H1 (cell line): Measurements from ENCODE around the gene BIK. TPM values are rescaled to one million over a fixed set of nuclear protein-coding genes. Genes with fewer than 3 reads are reported as not detected.

ENCODE experiments used
- CTCF ChIA-PET: fragments of 300-600 bp; sonication (Branson Sonifier 250); formaldehyde crosslinking; loops from one replicate; lab custom pipeline; 2021; ENCODE audit not compliant: partially characterized antibody; lab: Charles Lee
- POLR2A ChIA-PET: fragments of 300-600 bp; sonication (Branson Sonifier 250); formaldehyde crosslinking; loops from one replicate; lab custom pipeline; 2021; ENCODE audit warnings: inconsistent platforms; ENCODE audit not compliant: partially characterized antibody; lab: Charles Lee
- DNase-seq, 2 experiments: peaks; one replicate each; pipeline versions ENCODE4 v3.0.0 to v3.0.0-alpha.2; 2010 to 2022; ENCODE audit warnings: low spot score in 2 of 2, low read depth in 1 of 2, mixed read lengths in 1 of 2
- FAIRE-seq: peaks from 2 replicates; lab custom pipeline; 2011; peaks lifted over from hg19 to GRCh38; lab: Jason Lieb, UNC
- H2AFZ ChIP-seq: 2 replicates; pipeline ENCODE4 v1.8.1; 2012; ENCODE audit warnings: low read length, inconsistent platforms
- H2AK5ac ChIP-seq: 2 replicates; pipeline ENCODE4 v1.6.1; 2013; ENCODE audit warnings: low read depth, low read length
- H2BK120ac ChIP-seq: replicated peaks from 2 replicates; pipeline ENCODE3; 2013; ENCODE audit warnings: low read depth, low read length, inconsistent platforms
- H2BK12ac ChIP-seq: 2 replicates; pipeline ENCODE4 v1.6.1; 2013; ENCODE audit warnings: low read depth, low read length
- H2BK15ac ChIP-seq: 2 replicates; pipeline ENCODE4 v1.6.1; 2013; ENCODE audit warnings: low read length
- H2BK20ac ChIP-seq: 2 replicates; pipeline ENCODE4 v1.6.1; 2013; ENCODE audit warnings: low read length
- H2BK5ac ChIP-seq: 2 replicates; pipeline ENCODE4 v1.6.1; 2013; ENCODE audit warnings: low read depth, low read length
- H3K14ac ChIP-seq: 2 replicates; pipeline ENCODE4 v1.6.1; 2013; ENCODE audit warnings: inconsistent platforms; ENCODE audit not compliant: insufficient read length
- H3K18ac ChIP-seq: 2 replicates; pipeline ENCODE4 v1.6.1; 2013; ENCODE audit warnings: low read length; ENCODE audit errors: extremely low read depth
- H3K23ac ChIP-seq: 2 replicates; pipeline ENCODE4 v1.6.1; 2013; ENCODE audit warnings: inconsistent platforms; ENCODE audit not compliant: insufficient read length
- H3K23me2 ChIP-seq: 2 replicates; pipeline ENCODE4 v1.6.1; 2013; ENCODE audit warnings: low read depth, low read length
- H3K27ac ChIP-seq: 2 replicates; pipeline ENCODE4 v1.6.1; 2011; ENCODE audit warnings: low read depth, low read length, inconsistent platforms
- H3K27me3 ChIP-seq, 4 experiments: replicated peaks in 1 of 4; 1 replicate in 1 of 4; 2 replicates in 3 of 4; pipeline versions ENCODE4 v1.6.1 to v1.8.1; 2011 to 2013; ENCODE audit warnings: low read length in 3 of 4, mild to moderate bottlenecking in 3 of 4, inconsistent platforms in 2 of 4, mixed read lengths in 2 of 4, moderate library complexity in 1 of 4; ENCODE audit not compliant: control insufficient read depth in 3 of 4, insufficient read depth in 3 of 4; ENCODE audit errors: extremely low read depth in 1 of 4
- H3K36me3 ChIP-seq, 4 experiments: 2 replicates each; pipeline versions ENCODE4 v1.6.1 to v1.8.1; 2011 to 2013; ENCODE audit warnings: mild to moderate bottlenecking in 4 of 4, low read length in 3 of 4, moderate library complexity in 2 of 4, control low read depth in 1 of 4, inconsistent platforms in 1 of 4; ENCODE audit not compliant: insufficient read depth in 4 of 4, control insufficient read depth in 2 of 4
- H3K4ac ChIP-seq: replicated peaks from 2 replicates; pipeline ENCODE3; 2013; ENCODE audit warnings: low read length, low read depth, mixed read lengths, inconsistent platforms; ENCODE audit not compliant: insufficient read length
- H3K4me1 ChIP-seq, 4 experiments: replicated peaks in 1 of 4; 1 replicate in 1 of 4; 2 replicates in 3 of 4; pipeline versions ENCODE4 v1.6.1 to v1.8.1; 2011 to 2013; ENCODE audit warnings: low read length in 3 of 4, inconsistent platforms in 2 of 4, mixed read lengths in 1 of 4; ENCODE audit not compliant: insufficient read depth in 4 of 4, control insufficient read depth in 3 of 4
- H3K4me2 ChIP-seq, 2 experiments: 2 replicates each; pipeline versions ENCODE4 v1.6.1 to v1.8.1; 2011 to 2013; ENCODE audit warnings: low read depth in 2 of 2, low read length in 2 of 2, control low read depth in 1 of 2, inconsistent platforms in 1 of 2, mild to moderate bottlenecking in 1 of 2; ENCODE audit not compliant: insufficient read depth in 1 of 2
- H3K4me3 ChIP-seq, 4 experiments: fragments of 200-600, 300-600 bp in 1 of 4; sonication (generic), shearing (Covaris generic), sonication (Bioruptor Twin) in 1 of 4; 2 replicates each; pipeline versions ENCODE4 v1.5.1 to v1.8.1; 2011 to 2016; ENCODE audit warnings: low read length in 4 of 4, low read depth in 3 of 4, control low read depth in 2 of 4, inconsistent platforms in 2 of 4, mild to moderate bottlenecking in 2 of 4, mixed read lengths in 1 of 4, moderate library complexity in 1 of 4; ENCODE audit not compliant: insufficient read depth in 2 of 4; ENCODE audit errors: extremely low read depth in 1 of 4
- H3K56ac ChIP-seq: replicated peaks from 2 replicates; pipeline ENCODE3; 2013; ENCODE audit warnings: low read depth, mild to moderate bottlenecking, mixed read lengths, low read length, inconsistent platforms; ENCODE audit not compliant: insufficient read length
- H3K79me1 ChIP-seq: 2 replicates; pipeline ENCODE4 v1.6.1; 2013; ENCODE audit warnings: low read depth, low read length, control low read depth
- H3K79me2 ChIP-seq, 2 experiments: 2 replicates each; pipeline versions ENCODE4 v1.6.1 to v1.8.1; 2012 to 2013; ENCODE audit warnings: low read length in 2 of 2, mild to moderate bottlenecking in 2 of 2, inconsistent platforms in 1 of 2; ENCODE audit not compliant: insufficient read depth in 2 of 2, control insufficient read depth in 1 of 2
- H3K9ac ChIP-seq, 4 experiments: replicated peaks in 1 of 4; 1 replicate in 1 of 4; 2 replicates in 3 of 4; pipeline versions ENCODE4 v1.6.1 to v1.8.1; 2011 to 2013; ENCODE audit warnings: low read depth in 3 of 4, low read length in 3 of 4, control low read depth in 2 of 4, mild to moderate bottlenecking in 2 of 4, moderate library complexity in 2 of 4, inconsistent platforms in 1 of 4; ENCODE audit errors: extremely low read depth in 1 of 4
- H3K9me3 ChIP-seq, 2 experiments: 2 replicates each; pipeline versions ENCODE4 v1.6.1 to v1.8.1; 2012 to 2013; ENCODE audit warnings: mild to moderate bottlenecking in 2 of 2, moderate library complexity in 2 of 2, control low read depth in 1 of 2, inconsistent platforms in 1 of 2, low read depth in 1 of 2, low read length in 1 of 2, mixed read lengths in 1 of 2; ENCODE audit not compliant: insufficient read depth in 2 of 2
- H4K20me1 ChIP-seq, 2 experiments: replicated peaks in 1 of 2; 2 replicates each; pipeline versions ENCODE3 to v1.8.1; 2011 to 2013; ENCODE audit warnings: inconsistent platforms in 2 of 2, low read length in 2 of 2, mild to moderate bottlenecking in 1 of 2; ENCODE audit not compliant: insufficient read depth in 2 of 2, control insufficient read depth in 1 of 2
- H4K5ac ChIP-seq: 2 replicates; pipeline ENCODE4 v1.6.1; 2013; ENCODE audit warnings: low read length, low read depth, mixed read lengths, inconsistent platforms; ENCODE audit not compliant: insufficient read length
- H4K8ac ChIP-seq: 2 replicates; pipeline ENCODE4 v1.8.0; 2013; ENCODE audit warnings: mild to moderate bottlenecking, moderate library complexity, low read length, inconsistent platforms; ENCODE audit not compliant: insufficient read depth; ENCODE audit errors: extremely low read depth
- H4K91ac ChIP-seq: replicated peaks from 2 replicates; pipeline ENCODE3; 2013; ENCODE audit warnings: low read length, mixed read lengths, inconsistent platforms; ENCODE audit not compliant: insufficient read length
- CEBPB ChIP-seq: IDR thresholded peaks from 2 replicates; pipeline ENCODE4 v1.6.1; 2012; ENCODE audit warnings: low read depth, low read length
- EP300 ChIP-seq, 2 experiments: IDR thresholded peaks; 1 replicate in 1 of 2; 2 replicates in 1 of 2; pipeline ENCODE4 v1.6.1; 2011 to 2012; ENCODE audit warnings: low read depth in 2 of 2, low read length in 2 of 2, mild to moderate bottlenecking in 2 of 2, borderline replicate concordance in 1 of 2, inconsistent platforms in 1 of 2, moderate library complexity in 1 of 2
- HDAC6 ChIP-seq: IDR thresholded peaks from one replicate; pipeline ENCODE4 v1.7.1; 2012; ENCODE audit warnings: low read depth, mild to moderate bottlenecking, inconsistent platforms, low read length, moderate library complexity
- PHF8 ChIP-seq: fragments of 200-600 bp; sonication (generic); conservative IDR thresholded peaks from 2 replicates; pipeline ENCODE4 v1.7.1; 2012; ENCODE audit warnings: low read depth, mild to moderate bottlenecking, inconsistent platforms, low read length, moderate library complexity
- SP1 ChIP-seq: IDR thresholded peaks from 2 replicates; pipeline ENCODE4 v1.6.1; 2011; ENCODE audit warnings: low read depth, low read length
- SUZ12 ChIP-seq: fragments of 200-600 bp; sonication (generic); IDR thresholded peaks from 2 replicates; pipeline ENCODE4 v1.6.1; 2012; ENCODE audit warnings: mild to moderate bottlenecking, inconsistent platforms, low read length, moderate library complexity, mixed read lengths
- ZNF274 ChIP-seq: IDR thresholded peaks from 2 replicates; pipeline ENCODE4 v1.7.0; 2012; ENCODE audit warnings: low read length, borderline replicate concordance; ENCODE audit errors: extremely low read depth
- WGBS, 2 experiments: shearing (Covaris generic) in 1 of 2; methylation state at CpG; one replicate each; pipeline versions ENCODE4 v1.1.6 to v1.1.7; 2013 to 2015; ENCODE audit warnings: low lambda C conversion rate in 2 of 2, mixed read lengths in 2 of 2, inconsistent platforms in 1 of 2, low coverage in 1 of 2, missing lambda C conversion rate in 1 of 2; ENCODE audit not compliant: insufficient replicate concordance in 2 of 2, insufficient coverage in 1 of 2, insufficient read length in 1 of 2; ENCODE audit errors: extremely low coverage in 1 of 2, missing lambda C conversion rate in 1 of 2; 5-methylcytosine and 5-hydroxymethylcytosine counted together
- polyA plus RNA-seq, 7 experiments: library from polyadenylated mRNA; depleted of rRNA in 3 of 7; stranded (reverse) in 5 of 7; unstranded in 2 of 7; fragments of >200 nt in 5 of 7; fragments of 200-250 nt in 2 of 7; gene quantifications; 1 replicate in 5 of 7; 2 replicates in 1 of 7; 4 replicates in 1 of 7; pipeline versions ENCODE4 v1.2.1 to v1.2.3, GENCODE V29; 2011 to 2013; ENCODE audit warnings: missing spikeins in 2 of 7, mixed read lengths in 2 of 7
- total RNA-seq: library from RNA; stranded (reverse); fragmentation: NEBNext Ultra II Directional; extraction: Animal tissue kit (Norgen Biotek cat#: 25700); gene quantifications from 2 replicates; pipeline ENCODE4 v1.2.1, GENCODE V29; 2021

Gene BIK
- total and polyA plus RNA-seq, 2 of the 8 experiments (the other 6 are each of a cell fraction or from before 2014, with no cell fraction given), result 3.3 to 5.5 TPM

- no peak for DNase-seq
- Histone ChIP-seq H2BK15ac (no peak overlapping the region), H3K18ac (no peak overlapping the region), H3K27ac (no peak overlapping the region), H3K9ac (no peak overlapping the region), H3K79me1 (no peaks in the 10 kb centered on the region), H2BK12ac (no peak overlapping the region), H3K9me3 (no peaks in the 10 kb centered on the region), H2AFZ (no peak overlapping the region), H2BK5ac (no peak overlapping the region), H3K36me3 (peaks cover 35 to 73% (median 68%) of the 10 kb centered on the region in 4 experiments), H3K79me2 (no peaks in the 10 kb centered on the region), H3K23ac (no peak overlapping the region), H4K5ac (no peak overlapping the region), H4K8ac (0 out of 2 replicates have a peak overlapping the region, but pooled peaks have one; percentile 51), H3K27me3 (no peaks in the 10 kb centered on the region), H3K4me1 (no peaks in the 10 kb centered on the region; a peak in 2 of 7 replicates), H3K56ac (no peak overlapping the region), H2AK5ac (no peak overlapping the region), H2BK20ac (no peak overlapping the region), H3K14ac (no peak overlapping the region), H4K20me1 (peaks cover 3 to 18% of the 10 kb centered on the region in 2 experiments), H2BK120ac (no peak overlapping the region), H3K4ac (no peak overlapping the region), H3K4me2 (no peak overlapping the region), H3K4me3 (no peak overlapping the region), H4K91ac (no peak overlapping the region), H3K23me2 (no peaks in the 10 kb centered on the region)
- WGBS, 2 experiments, result 87% methylated on average over 12 of the region's 15 CpGs; no CpG with 5 or more reads in 1 of the 2 experiments
- POLR2A ChIA-PET, result interaction anchor here (0.6 to 1.0 kb wide), 2 partner anchors 11 to 237 kb away, joined by 3 read pairs; no protein-coding TSS in a partner anchor
- FAIRE-seq, result no peak
- CTCF ChIA-PET, result interaction anchor here (0.6 to 1.0 kb wide), 2 partner anchors 9 to 55 kb away, joined by 3 to 4 read pairs; no protein-coding TSS in a partner anchor
- TF ChIP-seq SP1, result no peak
- TF ChIP-seq HDAC6, result no peak
- TF ChIP-seq ZNF274, result no peak
- no peak for TF ChIP-seq CEBPB
- TF ChIP-seq EP300 (IDR thresholded peaks at IDR 0.05; ENCODE audit: borderline replicate concordance in 1 of 2, low read depth in 2 of 2, low read length in 2 of 2), result no peak
- TF ChIP-seq SUZ12, result no peak
- no peak for TF ChIP-seq PHF8
Observed at GRCh38 chr22:43176090-43176489, 65.5 kb downstream of the BIK start.
